ENCODE results near the gene SDR42E2.

- no peak for TF ChIP-seq FOSL2 (IDR thresholded peaks at IDR 0.05)
- no peak for TF ChIP-seq FOSL2 (CRISPR knock-in tag; IDR thresholded peaks at IDR 0.05)
- no peak for TF ChIP-seq CTCF (IDR thresholded peaks at IDR 0.05)
- no peak for TF ChIP-seq PHF8 (IDR thresholded peaks at IDR 0.05; ENCODE audit: borderline replicate concordance, low read depth)
- no peak for TF ChIP-seq SMC3 (IDR thresholded peaks at IDR 0.05)
- no peak for TF ChIP-seq POLR2A (IDR thresholded peaks at IDR 0.05; ENCODE audit: low read length)
- TF ChIP-seq KDM5A (IDR thresholded peaks at IDR 0.05), result no peak
- TF ChIP-seq CHD2 (IDR thresholded peaks at IDR 0.05; ENCODE audit: low read length, partially characterized antibody), result no peak
- no peak for TF ChIP-seq MAZ (IDR thresholded peaks at IDR 0.05; ENCODE audit: borderline replicate concordance, low read depth, low read length)
Measured at GRCh38 chr16:22203091-22203490, 40.8 kb downstream of the SDR42E2 start.

Data from A549 (cell line).